Head of caudate nucleus (tissue), 42 donors: ENCODE results near the gene PBX1.

Experiments
- DNase-seq, 42 donors: peaks; one replicate each; pipeline versions ENCODE4 v3.0.0 to v3.0.0-alpha.2; 2020 to 2021; ENCODE audit warnings: mixed read lengths in 7 of 42
- intact Hi-C: fragments of 100-400 bp; cut with DNase I; formaldehyde crosslinking; loops from one replicate; pipeline ENCODE4 v1.15.0; 2022

PBX1 gene

DNA sequence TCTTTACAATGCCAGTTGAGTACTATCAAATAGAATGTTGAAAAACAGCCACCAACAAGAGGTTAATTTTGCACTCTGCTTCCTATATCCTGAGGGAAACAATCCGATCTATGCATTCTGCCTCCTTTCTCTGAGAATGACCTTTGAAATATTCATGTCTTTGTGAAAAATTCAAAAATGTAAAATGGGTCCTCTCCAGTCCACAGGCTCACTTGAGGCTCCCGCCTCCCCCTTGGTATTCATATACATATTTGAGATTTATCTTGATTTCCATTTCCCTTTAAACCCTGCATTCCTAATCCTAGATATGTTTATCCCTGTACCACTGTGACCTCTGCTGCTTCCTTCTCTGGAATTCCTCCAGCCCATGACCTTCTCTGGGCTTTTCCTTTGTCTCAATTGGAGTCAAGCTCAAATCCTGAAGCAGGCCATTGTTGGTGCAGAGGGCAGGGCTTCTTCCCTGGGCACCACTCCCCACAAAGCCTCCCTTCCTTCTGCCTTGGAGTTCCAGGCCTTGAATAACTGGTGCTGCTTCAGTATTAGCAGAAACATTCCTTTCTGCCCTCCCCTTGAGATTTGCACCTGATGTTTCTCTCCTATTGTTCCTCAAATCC lies 296.8 kb downstream of the PBX1 start:
- intact Hi-C loops = no loop called here

DNA sequence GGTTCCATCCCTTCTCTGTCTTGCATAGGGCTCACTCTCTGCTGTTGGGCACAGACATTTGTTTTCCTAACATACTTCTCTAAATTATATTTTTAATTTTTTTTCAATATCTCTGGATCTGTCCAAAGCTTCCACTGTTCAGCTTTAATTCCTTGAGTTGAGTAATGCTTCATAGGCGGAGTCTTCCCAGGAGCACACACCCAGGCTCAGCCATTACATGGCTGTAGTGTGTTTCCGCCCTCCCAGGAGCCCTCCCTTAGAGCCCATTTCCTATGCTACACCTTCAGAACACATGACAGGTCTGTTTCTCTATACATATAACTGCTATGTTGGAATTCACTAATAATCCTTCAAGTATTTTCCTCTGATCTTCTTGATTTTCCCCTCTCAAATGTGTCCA lies 297.4 kb downstream of the PBX1 start:
- intact Hi-C loops = no loop called here
- no peak for DNase-seq

More for the DNA sequence above, 296.8 kb downstream of the PBX1 start:
- DNase-seq = no peak

DNA sequence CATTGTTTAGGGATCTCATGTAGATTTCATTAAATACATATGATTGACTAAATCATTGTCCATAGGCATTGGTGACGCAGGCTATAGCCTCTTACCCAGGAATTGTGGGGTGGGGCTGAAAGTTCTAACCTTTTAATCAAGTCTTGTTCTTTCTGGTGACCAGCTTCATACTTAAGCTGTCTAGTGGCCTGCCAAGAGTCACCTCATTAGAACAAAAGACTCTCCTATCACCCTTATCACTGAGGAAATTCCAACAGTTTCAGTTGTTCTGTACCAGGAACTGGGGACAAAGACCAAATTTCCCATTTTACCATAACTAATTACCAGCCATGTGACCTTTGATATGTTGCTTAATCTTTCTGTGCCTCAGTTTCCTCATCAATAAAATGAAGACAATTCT lies 298.5 kb downstream of the PBX1 start:
- intact Hi-C loops = no loop called here
- DNase-seq = no peak

DNA sequence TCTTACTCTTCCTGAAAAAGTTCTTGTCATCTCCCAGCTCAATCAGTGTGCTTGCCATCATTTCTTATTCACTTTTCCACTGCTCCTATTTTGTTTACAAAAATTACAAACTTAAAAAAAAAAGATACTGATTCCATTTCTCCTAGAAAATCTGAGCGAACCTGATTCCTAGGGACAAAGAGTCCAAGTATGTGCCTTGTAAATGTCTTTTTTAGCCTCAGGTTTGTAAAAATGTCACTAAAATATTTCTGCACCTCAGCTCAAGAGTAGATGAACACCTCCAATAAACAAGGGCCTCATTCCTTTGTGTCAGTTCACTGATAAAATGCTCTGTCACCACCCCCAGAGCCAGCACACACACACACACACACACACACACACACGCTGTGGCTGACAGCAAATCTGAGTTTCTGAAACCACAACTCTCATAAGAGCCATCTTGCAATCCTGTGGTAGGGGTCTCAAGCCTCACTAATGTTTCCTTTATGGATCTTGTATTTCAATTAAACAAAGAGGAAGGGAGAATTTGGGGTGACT lies 299.2 kb downstream of the PBX1 start:
- intact Hi-C loops = no loop called here
- DNase-seq = no peak

DNA sequence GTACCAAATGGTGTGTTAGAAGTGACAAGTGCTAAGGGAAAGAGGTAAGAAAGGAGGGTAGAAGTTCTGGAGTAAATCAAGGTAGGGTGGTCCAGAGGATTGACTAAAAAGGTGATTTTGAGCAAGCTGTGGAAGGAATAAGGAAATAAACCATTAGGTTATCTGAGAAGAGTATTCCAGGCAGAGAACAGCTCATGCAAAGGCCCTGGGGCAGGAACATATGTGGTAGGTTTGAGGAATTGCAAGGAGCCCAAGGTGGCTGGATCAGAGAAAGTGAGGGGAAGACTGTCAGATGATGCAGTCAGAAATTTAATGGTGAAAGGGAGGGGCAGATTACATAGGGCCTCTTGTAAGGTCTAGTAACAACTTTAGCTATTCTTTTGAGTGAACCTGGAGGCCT lies 302.6 kb downstream of the PBX1 start:
- DNase-seq = no peak
- intact Hi-C loops = no loop called here

DNA sequence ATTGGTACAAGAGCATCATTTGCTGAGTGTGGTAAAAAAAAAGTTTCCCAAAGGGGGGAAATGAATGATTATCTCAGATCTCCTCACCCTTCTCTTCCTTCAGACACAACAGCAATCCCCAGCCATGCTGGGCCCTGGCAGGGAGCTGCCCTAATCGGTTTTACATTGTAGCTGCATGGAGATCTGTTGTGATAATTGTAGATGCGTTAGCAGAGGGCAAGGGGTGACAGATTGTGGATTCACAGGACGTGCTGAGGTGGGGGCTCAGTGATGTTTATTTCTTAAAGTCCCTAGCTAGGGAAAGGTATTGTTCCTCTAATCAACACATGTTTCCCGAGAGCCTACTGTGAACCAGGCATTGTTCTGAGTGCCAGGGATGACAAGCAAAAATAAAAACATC lies 304.1 kb downstream of the PBX1 start:
- no peak for DNase-seq
- intact Hi-C loops = no loop called here

DNA sequence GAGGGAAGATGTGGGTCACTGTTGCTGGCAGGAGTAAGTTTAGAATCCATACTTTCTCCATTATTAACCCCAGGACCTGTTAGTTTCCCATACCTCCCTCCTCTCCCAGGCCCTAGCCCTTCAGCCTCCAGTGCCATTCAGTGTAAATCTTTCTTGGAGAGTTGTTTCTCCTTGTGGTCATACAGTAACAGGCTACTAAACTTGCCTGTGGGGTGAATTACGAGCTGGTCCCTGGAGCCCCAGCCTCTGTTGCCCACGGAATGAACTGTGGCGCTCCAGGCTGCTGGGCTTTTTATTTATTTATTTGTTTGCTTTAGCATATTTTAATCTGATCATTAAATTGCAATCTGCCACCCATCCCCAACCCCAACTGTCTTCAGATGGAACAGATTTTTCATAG lies 305.2 kb downstream of the PBX1 start:
- intact Hi-C loops = no loop called here
- DNase-seq = no peak

DNA sequence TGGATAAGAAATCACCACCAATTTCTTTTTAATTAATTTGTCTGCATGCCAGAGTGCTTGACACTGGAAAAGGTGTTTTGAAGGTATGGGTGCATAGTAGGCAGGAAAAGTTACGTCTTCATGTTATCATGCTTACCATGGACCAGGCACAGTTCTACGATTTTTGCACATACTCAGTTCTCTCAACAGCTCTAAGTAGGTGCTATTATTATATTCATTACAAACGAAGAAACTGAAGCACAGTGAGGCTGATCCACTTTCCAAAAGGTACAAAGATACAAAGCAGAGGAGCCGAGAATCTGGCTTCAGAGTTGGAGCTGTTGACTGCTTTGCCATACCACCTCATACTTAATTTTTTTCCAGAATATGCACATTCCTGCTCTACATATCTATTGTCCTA lies 306.4 kb downstream of the PBX1 start:
- intact Hi-C loops = no loop called here
- no peak for DNase-seq

DNA sequence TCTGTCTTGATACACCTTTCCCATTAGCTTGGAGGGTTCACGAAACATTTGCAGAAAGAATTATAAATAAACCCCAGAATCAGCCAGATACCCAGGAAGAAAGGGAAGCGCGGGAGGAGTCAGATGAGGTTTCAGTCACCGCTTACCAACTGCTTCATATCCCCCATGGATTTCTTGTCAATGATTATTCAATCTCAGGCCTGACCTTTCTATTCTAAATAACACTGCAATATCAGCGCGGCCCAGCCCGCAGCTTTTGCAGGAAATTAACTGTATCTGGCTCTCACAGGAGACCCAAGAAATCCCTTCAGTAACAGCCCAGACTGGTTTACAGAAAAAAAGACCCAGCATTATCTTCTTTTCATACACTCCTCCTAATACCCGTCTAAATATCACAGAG lies 308.6 kb downstream of the PBX1 start:
- DNase-seq = no peak
- intact Hi-C loops = no loop called here

DNA sequence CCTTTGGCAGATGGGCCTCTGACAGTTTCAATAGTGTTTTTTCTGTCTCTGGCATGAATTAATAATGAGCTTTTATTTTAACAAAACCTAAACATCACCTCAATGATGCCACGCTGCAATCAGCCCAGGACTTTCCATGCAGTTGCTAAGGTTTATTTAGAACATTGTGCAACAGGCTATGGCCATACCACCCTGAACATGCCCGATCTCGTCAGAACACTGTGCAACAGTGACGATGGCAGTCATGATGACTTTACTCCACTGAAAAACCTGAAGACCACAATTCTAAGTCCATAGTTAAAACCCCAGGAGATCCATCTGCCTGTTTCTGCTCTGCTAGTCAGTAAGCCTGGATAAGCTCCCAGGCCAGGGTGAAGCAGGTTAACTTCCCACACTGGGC lies 310.0 kb downstream of the PBX1 start:
- DNase-seq = no peak
- intact Hi-C loops = no loop called here

DNA sequence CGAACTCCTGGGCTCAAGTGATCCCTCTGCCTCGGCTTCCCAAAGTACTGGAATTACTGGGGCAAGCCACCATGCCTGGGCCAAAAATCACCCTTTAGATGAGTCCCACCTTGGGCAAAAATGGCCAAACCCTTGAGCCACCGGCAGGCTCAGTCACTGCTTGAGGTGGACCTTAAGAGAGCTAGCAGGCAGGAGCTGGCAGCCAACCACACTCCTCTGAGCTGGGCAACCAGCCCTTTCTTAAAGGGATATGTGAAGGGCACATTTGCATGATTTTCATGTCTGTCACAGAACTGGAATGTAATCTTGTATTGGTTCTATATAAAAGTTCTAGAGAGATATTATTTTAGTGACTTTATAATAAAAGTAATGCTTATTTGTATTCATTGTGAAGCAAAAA lies 316.5 kb downstream of the PBX1 start:
- DNase-seq = no peak
- intact Hi-C loops = no loop called here

DNA sequence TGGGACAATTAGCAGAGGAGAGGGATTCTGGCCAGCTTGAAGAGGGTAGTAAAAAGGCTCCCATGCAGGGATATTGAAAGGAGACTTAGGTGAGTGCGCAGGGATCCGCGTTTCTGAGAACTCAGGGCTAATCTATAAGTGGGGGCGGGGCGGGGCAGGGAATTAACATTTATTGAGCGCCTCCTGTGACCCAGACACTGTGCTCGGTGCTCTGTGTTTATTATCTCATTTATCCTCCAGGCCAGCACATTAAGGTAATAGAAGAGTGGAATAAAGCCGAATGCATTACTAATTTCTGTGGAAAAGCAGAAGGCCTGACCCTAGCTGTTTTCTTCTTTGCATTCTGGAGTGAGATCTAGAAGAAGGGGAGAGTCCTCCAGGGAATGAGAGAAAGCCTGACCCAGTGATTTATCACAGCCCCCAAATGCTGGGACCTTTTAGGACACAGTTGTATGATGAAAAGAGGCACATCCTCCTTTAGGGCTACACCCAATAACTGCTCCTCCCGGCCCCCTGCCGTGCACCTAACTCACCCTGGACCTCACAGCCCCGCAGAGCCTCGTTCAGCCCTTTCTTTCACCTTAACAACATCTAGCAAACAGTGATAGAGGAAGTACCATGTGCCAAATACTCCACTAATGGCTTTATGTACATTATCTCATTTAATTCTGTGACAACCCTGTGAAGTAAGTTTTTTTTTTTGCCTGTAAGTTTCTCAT lies 317.6 kb downstream of the PBX1 start:
- intact Hi-C loops = no loop called here
- no peak for DNase-seq

DNA sequence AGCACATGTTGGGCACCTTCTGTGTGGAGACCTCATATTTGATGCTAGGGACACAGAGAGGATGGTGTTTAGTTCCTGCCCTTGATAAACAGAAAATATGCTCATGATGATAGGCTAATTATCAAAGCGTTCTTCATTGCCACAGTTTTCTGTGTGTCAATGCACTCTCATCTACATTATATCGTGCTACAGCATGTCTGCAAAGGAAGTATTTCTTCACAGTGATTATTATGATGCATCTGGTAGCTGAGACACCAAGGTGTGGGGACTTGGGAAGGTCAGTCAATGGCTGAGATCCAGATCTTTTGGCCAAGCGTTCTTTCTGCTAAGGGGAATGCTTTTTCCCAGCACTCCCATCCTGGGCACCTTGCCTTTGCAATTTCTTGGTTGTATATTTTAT lies 321.2 kb downstream of the PBX1 start:
- intact Hi-C loops = no loop called here
- DNase-seq = no peak

DNA sequence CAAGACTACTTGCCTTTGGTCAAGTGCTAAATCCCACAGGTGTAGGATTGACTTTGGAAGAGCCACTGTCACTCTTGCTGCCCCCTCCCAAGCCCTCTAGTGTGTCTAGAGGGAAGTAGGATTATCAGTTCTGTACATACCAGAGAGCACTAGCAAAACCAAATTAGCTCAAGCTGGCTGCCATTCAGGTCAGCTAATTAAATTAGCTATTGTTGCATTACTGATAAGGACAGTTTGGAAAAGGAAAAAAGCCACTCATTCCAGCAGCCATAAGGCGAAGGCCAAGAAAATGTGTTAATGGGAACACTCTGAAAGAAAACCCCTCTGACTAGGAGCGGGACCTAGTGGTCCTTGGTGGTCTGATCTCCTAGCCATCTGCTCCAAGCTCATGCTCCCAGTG lies 321.7 kb downstream of the PBX1 start:
- intact Hi-C loops = no loop called here
- no peak for DNase-seq

DNA sequence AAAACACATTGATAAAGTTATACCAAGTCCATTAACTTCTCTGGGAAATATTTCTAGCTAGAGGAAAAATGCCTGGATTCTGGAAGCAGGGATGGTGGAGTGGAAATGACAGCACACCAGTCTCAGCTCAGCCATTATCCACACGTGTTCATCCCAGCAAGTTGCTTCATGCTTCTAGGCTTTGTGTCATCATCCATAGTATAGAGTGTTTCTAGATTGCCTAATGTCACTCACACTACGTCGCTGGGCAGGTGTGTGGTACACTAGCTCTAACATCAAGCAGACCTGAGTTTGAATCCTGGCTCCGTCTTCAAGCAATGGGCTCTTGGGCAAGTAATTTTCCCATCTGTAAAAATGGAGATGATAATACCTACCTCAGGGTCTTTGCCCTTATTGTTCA lies 326.3 kb downstream of the PBX1 start:
- DNase-seq = no peak
- intact Hi-C loops = no loop called here

DNA sequence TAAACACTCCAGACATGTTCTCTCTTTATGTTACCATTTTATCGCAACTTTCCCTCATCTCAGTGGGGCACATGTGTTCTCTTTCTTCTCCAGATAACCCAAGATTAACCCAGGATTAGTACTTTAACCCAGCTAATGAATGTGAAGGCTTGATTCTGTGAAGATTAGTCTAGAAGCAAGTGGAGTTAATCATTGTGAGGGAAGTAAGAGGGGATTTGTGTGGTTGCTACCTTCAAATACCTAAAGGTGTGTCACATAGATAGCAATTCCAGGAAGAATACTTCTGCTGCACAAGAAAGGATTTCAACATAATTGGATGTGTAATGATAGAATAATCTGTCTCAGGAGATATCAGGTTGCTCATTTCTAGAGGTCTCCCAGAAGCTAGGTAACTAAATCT lies 327.1 kb downstream of the PBX1 start:
- intact Hi-C loops = no loop called here
- DNase-seq = no peak

DNA sequence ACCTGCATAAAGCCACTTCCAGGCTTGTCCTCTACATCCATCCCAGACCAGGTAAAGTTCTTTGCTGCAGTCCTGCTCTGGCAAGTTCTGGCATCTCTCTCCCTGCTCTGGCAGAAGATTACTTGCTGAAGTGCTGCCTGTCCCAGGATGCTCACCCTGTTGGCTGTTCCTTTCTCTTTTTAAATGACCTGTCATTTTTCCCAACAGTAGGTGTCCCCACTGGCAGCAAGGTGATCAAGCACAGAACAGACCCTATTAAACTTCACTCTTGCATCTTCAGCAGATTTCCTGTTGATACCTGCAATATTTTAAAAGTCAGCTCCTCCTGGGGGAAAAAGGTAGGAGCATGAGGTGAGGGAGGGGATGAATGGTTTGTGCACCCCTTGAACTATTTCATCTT lies 332.6 kb downstream of the PBX1 start:
- DNase-seq = no peak
- intact Hi-C loops = no loop called here

DNA sequence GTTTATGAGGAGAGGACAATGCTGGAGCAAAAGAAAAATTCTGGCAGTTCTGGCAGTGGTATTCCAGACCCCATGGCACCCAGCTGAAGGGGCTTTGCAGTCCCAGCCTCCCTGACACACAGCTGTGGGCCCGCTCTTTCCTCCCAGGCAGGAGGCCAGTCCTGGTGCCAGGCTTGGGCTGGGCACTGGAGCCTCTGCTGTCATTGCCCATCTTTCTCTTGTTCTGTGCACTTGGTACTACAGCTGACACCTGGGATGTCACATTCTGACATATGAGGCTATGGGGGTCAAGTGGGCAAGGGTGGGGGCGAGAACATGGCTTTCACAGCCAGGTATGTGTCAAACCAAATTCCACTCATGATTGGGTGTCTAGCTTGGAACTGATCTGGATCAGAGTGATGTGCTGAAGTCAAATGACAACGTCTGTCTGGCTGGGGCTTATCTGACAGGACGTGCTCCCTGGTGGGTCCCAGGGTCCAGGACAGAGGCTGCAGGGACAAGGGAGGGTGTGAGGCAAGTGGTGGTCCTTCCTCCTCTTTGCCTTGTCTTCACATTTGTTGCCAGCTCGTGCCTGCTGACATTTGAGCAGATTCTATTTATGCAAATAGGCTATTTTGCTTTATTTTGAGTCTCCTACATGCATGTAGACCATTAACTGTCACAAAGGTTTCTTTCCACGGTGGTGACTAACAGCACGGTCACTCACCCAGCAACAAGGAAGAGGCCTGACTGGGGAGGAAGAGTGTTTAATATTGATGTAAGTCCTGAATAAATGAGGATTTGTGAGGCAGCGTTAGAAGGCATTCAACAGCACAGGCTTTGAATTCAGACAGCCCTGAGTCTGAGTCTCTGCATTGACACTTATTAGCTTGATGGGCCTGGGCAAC lies 336.3 kb downstream of the PBX1 start:
- peak in 1 of 42 donors; percentile 3 for DNase-seq
- intact Hi-C loops = no loop called here

DNA sequence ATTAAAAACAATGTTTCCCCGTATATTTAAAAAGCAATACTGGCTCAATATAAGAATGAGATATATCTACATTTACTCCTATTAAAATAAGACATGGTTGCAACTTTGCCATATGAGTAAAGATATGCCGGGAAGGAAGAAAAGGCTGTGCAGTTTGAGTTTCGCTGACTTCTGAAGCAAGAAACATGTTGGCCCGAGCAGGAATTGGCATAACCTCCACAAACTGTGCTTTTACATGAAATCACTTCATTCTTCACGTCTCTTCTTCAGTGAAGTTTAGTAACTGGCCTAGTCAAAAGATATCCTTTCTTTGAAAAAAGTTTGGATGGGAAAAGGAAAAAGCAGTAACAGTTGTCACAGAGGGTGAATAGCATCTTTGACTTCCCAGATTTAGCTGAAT lies 342.0 kb downstream of the PBX1 start:
- DNase-seq = no peak
- intact Hi-C loops = no loop called here
